Trophoblast cell (in vitro differentiated cells and primary cell): ENCODE data around the gene ZC3H12D. TPM values are rescaled to one million over a fixed set of nuclear protein-coding genes. Genes with fewer than 3 reads are reported as not detected.

Source experiments
- DNase-seq, 2 donors: peaks; one replicate each; pipeline ENCODE4 v3.0.0-alpha.2; 2016
- H2AFZ ChIP-seq: 2 replicates; pipeline ENCODE4 v1.6.1; 2013; ENCODE audit warnings: low read length, moderate library complexity, mild to moderate bottlenecking; ENCODE audit not compliant: insufficient read depth, poor library complexity
- H2AK5ac ChIP-seq: 2 replicates; pipeline ENCODE4 v1.6.1; 2013; ENCODE audit warnings: mild to moderate bottlenecking, low read length
- H2BK120ac ChIP-seq: 2 replicates; pipeline ENCODE4 v1.6.1; 2013; ENCODE audit warnings: low read length, mild to moderate bottlenecking, moderate library complexity; ENCODE audit not compliant: insufficient read depth, poor library complexity
- H2BK12ac ChIP-seq: 2 replicates; pipeline ENCODE4 v1.6.1; 2013; ENCODE audit warnings: mild to moderate bottlenecking, low read length, moderate library complexity
- H2BK5ac ChIP-seq: 2 replicates; pipeline ENCODE4 v1.6.1; 2013; ENCODE audit warnings: low read length, low read depth, moderate library complexity, mild to moderate bottlenecking; ENCODE audit not compliant: poor library complexity
- H3K14ac ChIP-seq: 2 replicates; pipeline ENCODE4 v1.6.1; 2013; ENCODE audit warnings: mild to moderate bottlenecking, low read length
- H3K18ac ChIP-seq: 2 replicates; pipeline ENCODE4 v1.6.1; 2013; ENCODE audit warnings: mild to moderate bottlenecking, low read length
- H3K23ac ChIP-seq: 2 replicates; pipeline ENCODE4 v1.6.1; 2013; ENCODE audit warnings: low read length
- H3K27ac ChIP-seq: 2 replicates; pipeline ENCODE4 v1.5.1; 2013; ENCODE audit warnings: low read depth, mild to moderate bottlenecking, inconsistent platforms, low read length, moderate library complexity
- H3K27me3 ChIP-seq: 2 replicates; pipeline ENCODE4 v1.6.1; 2013; ENCODE audit warnings: inconsistent platforms, mild to moderate bottlenecking, low read length, moderate library complexity; ENCODE audit not compliant: insufficient read depth
- H3K36me3 ChIP-seq, 2 experiments: 1 replicate in 1 of 2; 2 replicates in 1 of 2; pipeline ENCODE4 v1.6.1; 2013; ENCODE audit warnings: low read length in 2 of 2, mild to moderate bottlenecking in 2 of 2, moderate library complexity in 1 of 2; ENCODE audit not compliant: insufficient read depth in 2 of 2, control insufficient read depth in 1 of 2
- H3K4ac ChIP-seq: 2 replicates; pipeline ENCODE4 v1.6.1; 2013; ENCODE audit warnings: low read depth, mild to moderate bottlenecking, low read length, moderate library complexity
- H3K4me1 ChIP-seq, 2 experiments: 1 replicate in 1 of 2; 2 replicates in 1 of 2; pipeline ENCODE4 v1.6.1; 2013; ENCODE audit warnings: low read length in 2 of 2, mild to moderate bottlenecking in 2 of 2, moderate library complexity in 1 of 2; ENCODE audit not compliant: insufficient read depth in 2 of 2, control insufficient read depth in 1 of 2
- H3K4me2 ChIP-seq: 2 replicates; pipeline ENCODE4 v1.6.1; 2013; ENCODE audit warnings: inconsistent platforms, mild to moderate bottlenecking, low read length, moderate library complexity
- H3K4me3 ChIP-seq: 2 replicates; pipeline ENCODE4 v1.5.1; 2013; ENCODE audit warnings: mild to moderate bottlenecking, low read depth, low read length, inconsistent platforms
- H3K79me1 ChIP-seq: one replicate; pipeline ENCODE4 v1.6.1; 2013; ENCODE audit warnings: low read length
- H3K79me2 ChIP-seq: 2 replicates; pipeline ENCODE4 v1.6.1; 2013; ENCODE audit warnings: low read length, mild to moderate bottlenecking; ENCODE audit not compliant: control insufficient read depth, insufficient read depth, poor library complexity
- H3K9ac ChIP-seq: 2 replicates; pipeline ENCODE4 v1.6.1; 2013; ENCODE audit warnings: mild to moderate bottlenecking, low read length
- H3K9me3 ChIP-seq: 2 replicates; pipeline ENCODE4 v1.6.1; 2013; ENCODE audit warnings: low read depth, mild to moderate bottlenecking, control low read depth, inconsistent platforms, low read length; ENCODE audit not compliant: insufficient read depth
- H4K12ac ChIP-seq: 2 replicates; pipeline ENCODE4 v1.6.1; 2013; ENCODE audit warnings: low read depth, mild to moderate bottlenecking, low read length, moderate library complexity
- H4K8ac ChIP-seq: 2 replicates; pipeline ENCODE4 v1.6.1; 2013; ENCODE audit warnings: low read depth, mild to moderate bottlenecking, low read length, moderate library complexity
- H4K91ac ChIP-seq: one replicate; pipeline ENCODE4 v1.6.1; 2013; ENCODE audit warnings: low read depth, mild to moderate bottlenecking, low read length, moderate library complexity
- WGBS: extraction: QIAGEN DNeasy Blood & Tissue Kit; methylation state at CpG from one replicate; pipeline ENCODE4 v1.1.7; 2013; ENCODE audit warnings: missing lambda C conversion rate; ENCODE audit not compliant: insufficient read length, insufficient coverage; ENCODE audit errors: extremely low coverage; 5-methylcytosine and 5-hydroxymethylcytosine counted together
- polyA plus RNA-seq: library from polyadenylated mRNA; stranded (reverse); fragments of 200-250 nt; gene quantifications from 2 replicates; pipeline ENCODE4 v1.2.3, GENCODE V29; 2013

ZC3H12D gene
- 0.04 and 0.06 TPM in 2 replicates for polyA plus RNA-seq

DNA sequence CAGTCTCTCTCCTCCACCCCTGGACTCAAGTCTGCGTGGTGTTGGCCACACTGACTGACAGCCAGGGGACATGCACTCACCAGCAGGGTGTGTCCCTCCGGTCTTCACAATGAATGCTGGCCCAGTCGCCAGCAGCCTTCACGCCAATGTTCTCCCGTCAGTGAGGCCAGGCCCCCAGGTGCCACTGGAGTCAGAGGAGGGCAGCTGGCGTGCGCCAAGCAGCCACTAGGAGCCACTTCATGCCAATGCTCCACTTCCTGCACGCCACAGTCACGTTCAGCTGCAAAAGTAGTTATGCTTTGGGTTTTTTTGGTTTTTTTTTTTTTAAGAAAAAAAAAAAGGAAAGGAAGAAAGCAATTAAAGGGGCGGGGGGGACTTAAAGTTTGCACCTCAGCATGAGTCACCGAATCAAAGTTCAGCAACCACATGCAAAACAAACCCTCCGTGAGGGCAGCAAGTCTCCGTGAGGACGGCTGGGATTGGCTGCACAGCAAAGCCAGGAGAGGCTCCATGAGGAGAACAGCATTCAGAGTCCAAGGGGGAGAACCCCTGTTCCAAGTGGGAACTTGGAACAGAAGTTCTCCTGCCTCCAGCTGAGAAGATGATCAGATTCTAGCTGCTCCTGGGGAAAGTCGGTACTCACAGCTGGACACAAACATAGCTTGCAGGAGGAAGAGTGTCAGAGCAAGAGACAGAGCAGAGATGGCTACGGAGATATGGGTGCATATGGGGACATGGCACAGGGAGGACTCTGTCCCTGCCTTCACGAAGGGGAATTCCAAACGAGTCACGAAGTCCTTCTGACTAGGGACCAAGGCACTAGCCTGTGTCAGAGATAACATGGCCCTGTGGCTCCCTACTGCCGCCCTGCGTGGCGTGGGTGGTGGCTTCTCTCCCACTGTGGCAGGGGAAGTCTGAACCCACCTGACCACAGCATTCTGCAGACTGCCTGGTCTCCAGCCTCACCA, at the start of gene ZC3H12D:
TSS of gene ZC3H12D (minus strand) at position 282 of the 968 bp plus-strand sequence. CDS start 10,471 bp downstream, outside the sequence.
- Histone ChIP-seq H4K8ac (no peak within 1 kb of the TSS), H3K23ac (no peak within 1 kb of the TSS), H3K27ac (no peak within 1 kb of the TSS), H3K4ac (no peak within 1 kb of the TSS), H2AK5ac (no peak within 1 kb of the TSS), H3K27me3 (no peaks in the 10 kb centered on the region), H3K79me1 (no peaks in the 10 kb centered on the region), H2BK12ac (no peak within 1 kb of the TSS), H3K4me2 (no peak within 1 kb of the TSS), H3K4me3 (no peak within 1 kb of the TSS), H3K14ac (no peak within 1 kb of the TSS), H2AFZ (no peak within 1 kb of the TSS), H2BK120ac (no peak within 1 kb of the TSS), H4K12ac (no peak within 1 kb of the TSS), H3K79me2 (no peaks in the 10 kb centered on the region), H3K4me1 (peaks cover 0 to 5% of the 10 kb centered on the region in 2 experiments), H3K36me3 (no peaks in the 10 kb centered on the region), H2BK5ac (no peak within 1 kb of the TSS), H3K9me3 (peaks cover 2% of the 10 kb centered on the region), H4K91ac (no peak within 1 kb of the TSS), H3K9ac (no peak within 1 kb of the TSS), H3K18ac (no peak within 1 kb of the TSS)
- DNase-seq, result peak; percentile 32 to 67
- no CpG with 5 or more reads among the region's 22 CpGs for WGBS

- no peak overlapping the region for H3K4ac ChIP-seq
- H3K79me2 ChIP-seq, result no peaks in the 10 kb centered on the region
- H3K27me3 ChIP-seq, result no peaks in the 10 kb centered on the region
- H2BK5ac ChIP-seq, result no peak overlapping the region
- H3K79me1 ChIP-seq, result no peaks in the 10 kb centered on the region
- H3K36me3 ChIP-seq, result peaks cover 19 to 22% of the 10 kb centered on the region in 2 experiments
- H2BK12ac ChIP-seq, result no peak overlapping the region
- no peak overlapping the region for H3K4me2 ChIP-seq
- H2AFZ ChIP-seq, result no peak overlapping the region
- no peak overlapping the region for H4K91ac ChIP-seq
- H3K9me3 ChIP-seq, result no peaks in the 10 kb centered on the region
- H3K4me1 ChIP-seq, result no peaks in the 10 kb centered on the region
- no peak for DNase-seq
- no peak overlapping the region for H2AK5ac ChIP-seq
- H2BK120ac ChIP-seq, result no peak overlapping the region
- no peak overlapping the region for H4K12ac ChIP-seq
- no peak overlapping the region for H3K14ac ChIP-seq
- no peak overlapping the region for H3K9ac ChIP-seq
- H4K8ac ChIP-seq, result no peak overlapping the region
- H3K18ac ChIP-seq, result no peak overlapping the region
- no peak overlapping the region for H3K4me3 ChIP-seq
- H3K23ac ChIP-seq, result no peak overlapping the region
- no peak overlapping the region for H3K27ac ChIP-seq
- WGBS, result no CpG with 5 or more reads among the region's 5 CpGs
Measured at GRCh38 chr6:149529650-149530049, 44.8 kb upstream of the ZC3H12D start.

GRCh38 chr6:149515494-149515893, 30.7 kb upstream of the ZC3H12D start:
- no peak for DNase-seq
- Histone ChIP-seq H2BK12ac (no peak overlapping the region), H3K4me3 (no peak overlapping the region), H4K8ac (no peak overlapping the region), H4K91ac (no peak overlapping the region), H3K4ac (no peak overlapping the region), H2BK5ac (no peak overlapping the region), H3K79me2 (no peaks in the 10 kb centered on the region), H4K12ac (no peak overlapping the region), H3K4me2 (no peak overlapping the region), H3K4me1 (peaks cover 0 to 3% of the 10 kb centered on the region in 2 experiments), H3K79me1 (no peaks in the 10 kb centered on the region), H2AFZ (no peak overlapping the region), H3K27me3 (no peaks in the 10 kb centered on the region), H3K18ac (no peak overlapping the region), H3K9me3 (no peaks in the 10 kb centered on the region), H3K9ac (no peak overlapping the region), H3K27ac (no peak overlapping the region), H3K36me3 (peaks cover 6 to 8% of the 10 kb centered on the region in 2 experiments), H2BK120ac (no peak overlapping the region), H3K14ac (no peak overlapping the region), H2AK5ac (no peak overlapping the region), H3K23ac (no peak overlapping the region)
- WGBS, result no CpG with 5 or more reads among the region's 1 CpG

DNA sequence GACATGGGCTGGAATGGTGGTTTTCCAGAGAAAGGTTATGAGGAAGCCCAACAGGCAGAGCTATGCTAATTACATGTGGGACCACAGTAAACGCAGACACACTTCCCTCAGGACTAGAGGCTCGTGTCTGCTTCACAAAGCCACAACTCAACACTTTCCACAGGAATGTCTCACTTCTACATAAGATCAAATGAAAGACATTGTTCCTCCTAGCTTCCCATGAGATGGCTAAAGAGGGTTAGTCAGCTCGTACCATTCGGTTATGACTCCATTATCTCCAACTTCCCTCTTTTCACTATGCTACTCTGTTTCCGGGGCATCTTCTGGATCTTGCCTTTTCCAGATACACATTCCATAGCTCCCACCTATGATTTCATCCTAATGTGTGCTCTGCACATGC, 29.1 kb upstream of the ZC3H12D start:
- H4K8ac ChIP-seq, result no peak overlapping the region
- H3K4me3 ChIP-seq, result no peak overlapping the region
- H2BK5ac ChIP-seq, result no peak overlapping the region
- no peaks in the 10 kb centered on the region for H3K79me2 ChIP-seq
- no peak overlapping the region for H3K4me2 ChIP-seq
- no peak overlapping the region for H4K91ac ChIP-seq
- peaks cover 4 to 8% of the 10 kb centered on the region in 2 experiments for H3K36me3 ChIP-seq
- H3K4ac ChIP-seq, result no peak overlapping the region
- no peak overlapping the region for H2BK120ac ChIP-seq
- H2AK5ac ChIP-seq, result no peak overlapping the region
- H3K27ac ChIP-seq, result no peak overlapping the region
- H3K23ac ChIP-seq, result no peak overlapping the region
- no peak overlapping the region for H2BK12ac ChIP-seq
- no CpG with 5 or more reads among the region's 5 CpGs for WGBS
- no peaks in the 10 kb centered on the region for H3K9me3 ChIP-seq
- H3K18ac ChIP-seq, result no peak overlapping the region
- H2AFZ ChIP-seq, result no peak overlapping the region
- H3K14ac ChIP-seq, result no peak overlapping the region
- peak in 1 of 2 donors; percentile 22 for DNase-seq
- H3K4me1 ChIP-seq, result peaks cover 0 to 3% of the 10 kb centered on the region in 2 experiments
- no peaks in the 10 kb centered on the region for H3K79me1 ChIP-seq
- no peak overlapping the region for H3K9ac ChIP-seq
- no peaks in the 10 kb centered on the region for H3K27me3 ChIP-seq
- H4K12ac ChIP-seq, result no peak overlapping the region
